IMR-90 (cell line): ENCODE results near the gene DNAAF3. TPM values are rescaled to one million over a fixed set of nuclear protein-coding genes. Genes with fewer than 3 reads are reported as not detected.

Experiments used
- ATAC-seq: fragments of 200-7000 bp; cut with Tn5 transposase; 2 replicates; pipeline ENCODE4 v1.9.1; 2020; ENCODE audit warnings: low read depth, mild to moderate bottlenecking, moderate library complexity
- BruUV-seq: library from RNA; stranded (reverse); fragments of 400-500 nt; replicated peaks from 2 replicates; lab custom pipeline; 2021; lab: Mats Ljungman, UMichigan
- CTCF ChIA-PET: fragments of 300-600 bp; formaldehyde crosslinking; extraction: SDS; loops from one replicate; lab custom pipeline; 2021; ENCODE audit warnings: antibody characterized with exemption; lab: Yijun Ruan, JAX
- POLR2A ChIA-PET: fragments of 300-600 bp; sonication (Branson Sonifier 250); formaldehyde crosslinking; loops from one replicate; lab custom pipeline; 2022; ENCODE audit warnings: antibody characterized with exemption; ENCODE audit not compliant: unreplicated experiment; lab: Charles Lee
- DNase-seq: peaks from one replicate; pipeline ENCODE4 v3.0.0; 2013
- H2AFZ ChIP-seq: replicated peaks from 2 replicates; pipeline ENCODE3; 2013; ENCODE audit warnings: low read length, mild to moderate bottlenecking; ENCODE audit not compliant: poor library complexity
- H2AK5ac ChIP-seq: 2 replicates; pipeline ENCODE4 v1.6.1; 2013; ENCODE audit warnings: low read depth, low read length, inconsistent platforms
- H2AK9ac ChIP-seq: replicated peaks from 2 replicates; pipeline ENCODE3; 2013; ENCODE audit warnings: mild to moderate bottlenecking, low read depth, low read length, moderate library complexity; ENCODE audit not compliant: poor library complexity
- H2BK120ac ChIP-seq: 2 replicates; pipeline ENCODE4 v1.6.1; 2013; ENCODE audit warnings: low read depth, low read length, inconsistent platforms
- H2BK15ac ChIP-seq: 3 replicates; pipeline ENCODE4 v1.6.1; 2013; ENCODE audit warnings: low read depth, low read length, inconsistent platforms
- H2BK20ac ChIP-seq: 2 replicates; pipeline ENCODE4 v1.6.1; 2013; ENCODE audit warnings: low read depth, mild to moderate bottlenecking, inconsistent platforms, low read length, moderate library complexity
- H2BK5ac ChIP-seq: 2 replicates; pipeline ENCODE4 v1.6.1; 2013; ENCODE audit warnings: mild to moderate bottlenecking, low read depth, low read length, inconsistent platforms; ENCODE audit not compliant: poor library complexity, severe bottlenecking
- H3K14ac ChIP-seq: replicated peaks from 2 replicates; pipeline ENCODE4 v1.6.1; 2013; ENCODE audit warnings: low read depth, low read length, inconsistent platforms
- H3K18ac ChIP-seq: 2 replicates; pipeline ENCODE4 v1.6.1; 2013; ENCODE audit warnings: low read depth, low read length, control low read depth
- H3K23ac ChIP-seq: 2 replicates; pipeline ENCODE4 v1.6.1; 2013; ENCODE audit warnings: low read depth, low read length, inconsistent platforms
- H3K27ac ChIP-seq: 2 replicates; pipeline ENCODE4 v1.5.1; 2013; ENCODE audit warnings: mild to moderate bottlenecking, control low read depth, low read length; ENCODE audit not compliant: insufficient read depth
- H3K27me3 ChIP-seq: 2 replicates; pipeline ENCODE4 v1.6.1; 2013; ENCODE audit warnings: low read length; ENCODE audit not compliant: control insufficient read depth, insufficient read depth
- H3K36me3 ChIP-seq: 2 replicates; pipeline ENCODE4 v1.6.1; 2013; ENCODE audit warnings: low read length, mixed read lengths; ENCODE audit not compliant: control insufficient read depth, insufficient read depth
- H3K4ac ChIP-seq: 2 replicates; pipeline ENCODE4 v1.6.1; 2013; ENCODE audit warnings: low read depth, low read length, inconsistent platforms
- H3K4me1 ChIP-seq: 2 replicates; pipeline ENCODE4 v1.6.1; 2013; ENCODE audit warnings: low read length, mixed read lengths; ENCODE audit not compliant: control insufficient read depth, insufficient read depth
- H3K4me2 ChIP-seq: 2 replicates; pipeline ENCODE4 v1.6.1; 2013; ENCODE audit warnings: low read depth, mild to moderate bottlenecking, control low read depth, low read length, moderate library complexity
- H3K4me3 ChIP-seq: 2 replicates; pipeline ENCODE4 v1.5.1; 2013; ENCODE audit warnings: low read depth, mild to moderate bottlenecking, control low read depth, low read length, moderate library complexity; ENCODE audit not compliant: insufficient read depth
- H3K56ac ChIP-seq: 2 replicates; pipeline ENCODE4 v1.6.1; 2013; ENCODE audit warnings: low read length, inconsistent platforms; ENCODE audit not compliant: insufficient read depth; ENCODE audit errors: extremely low read depth
- H3K79me1 ChIP-seq, 2 experiments: 2 replicates each; pipeline ENCODE4 v1.6.1; 2013; ENCODE audit warnings: low read length in 2 of 2, inconsistent platforms in 1 of 2, low read depth in 1 of 2
- H3K9ac ChIP-seq: 2 replicates; pipeline ENCODE4 v1.6.1; 2013; ENCODE audit warnings: low read depth, low read length, control low read depth
- H3K9me1 ChIP-seq: 2 replicates; pipeline ENCODE4 v1.6.1; 2013; ENCODE audit warnings: low read length, inconsistent platforms; ENCODE audit not compliant: insufficient read depth
- H3K9me3 ChIP-seq: 2 replicates; pipeline ENCODE4 v1.6.1; 2013; ENCODE audit warnings: low read length; ENCODE audit not compliant: control insufficient read depth, insufficient read depth
- H4K20me1 ChIP-seq: 2 replicates; pipeline ENCODE4 v1.6.1; 2013; ENCODE audit warnings: low read length, inconsistent platforms; ENCODE audit not compliant: insufficient read depth
- H4K5ac ChIP-seq: 2 replicates; pipeline ENCODE4 v1.6.1; 2013; ENCODE audit warnings: mild to moderate bottlenecking, low read depth, low read length, control low read depth
- H4K8ac ChIP-seq, 2 experiments: 2 replicates each; pipeline ENCODE4 v1.6.1; 2013; ENCODE audit warnings: low read depth in 2 of 2, low read length in 2 of 2, control low read depth in 1 of 2, inconsistent platforms in 1 of 2
- H4K91ac ChIP-seq: 2 replicates; pipeline ENCODE4 v1.6.1; 2013; ENCODE audit warnings: low read depth, low read length, inconsistent platforms; ENCODE audit not compliant: insufficient read depth
- BHLHE40 ChIP-seq: fragments of 150-350 bp; IDR thresholded peaks from 2 replicates; pipeline ENCODE4 v1.6.1; 2016; ENCODE audit warnings: mild to moderate bottlenecking, low read depth, low read length
- CEBPB ChIP-seq: IDR thresholded peaks from 2 replicates; pipeline ENCODE4 v1.6.1; 2012; ENCODE audit warnings: low read depth, low read length, improper control_type of control experiment
- CHD1 ChIP-seq: IDR thresholded peaks from 2 replicates; pipeline ENCODE4 v1.6.1; 2012; ENCODE audit warnings: low read depth, low read length, improper control_type of control experiment
- ELK1 ChIP-seq: fragments of 150-350 bp; IDR thresholded peaks from 2 replicates; pipeline ENCODE4 v1.6.1; 2016; ENCODE audit warnings: low read depth, mild to moderate bottlenecking, low read length, moderate library complexity, borderline replicate concordance
- FOS ChIP-seq: fragments of 150-350 bp; IDR thresholded peaks from 2 replicates; pipeline ENCODE4 v1.6.1; 2016; ENCODE audit warnings: low read depth, low read length
- MAFK ChIP-seq: IDR thresholded peaks from 2 replicates; pipeline ENCODE4 v1.6.1; 2012; ENCODE audit warnings: low read depth, low read length, improper control_type of control experiment
- MAZ ChIP-seq: IDR thresholded peaks from 2 replicates; pipeline ENCODE4 v1.6.1; 2012; ENCODE audit warnings: low read depth, mild to moderate bottlenecking, low read length, improper control_type of control experiment, moderate library complexity, borderline replicate concordance
- MXI1 ChIP-seq: IDR thresholded peaks from 2 replicates; pipeline ENCODE4 v1.6.1; 2012; ENCODE audit warnings: low read depth, mild to moderate bottlenecking, low read length, moderate library complexity, borderline replicate concordance
- NFE2L2 ChIP-seq: fragments of 150-350 bp; IDR thresholded peaks from 2 replicates; pipeline ENCODE4 v1.6.1; 2016; ENCODE audit warnings: low read depth, mild to moderate bottlenecking, low read length
- POLR2A ChIP-seq: IDR thresholded peaks from 2 replicates; pipeline ENCODE4 v1.6.1; 2012; ENCODE audit warnings: mild to moderate bottlenecking, low read depth, low read length
- RAD21 ChIP-seq: IDR thresholded peaks from 2 replicates; pipeline ENCODE4 v1.6.1; 2012; ENCODE audit warnings: low read length, improper control_type of control experiment
- RCOR1 ChIP-seq: IDR thresholded peaks from 2 replicates; pipeline ENCODE4 v1.6.1; 2012; ENCODE audit warnings: mild to moderate bottlenecking, low read length, improper control_type of control experiment; ENCODE audit not compliant: insufficient replicate concordance
- RFX5 ChIP-seq: IDR thresholded peaks from 2 replicates; pipeline ENCODE4 v1.8.0; 2012; ENCODE audit warnings: low read depth, mild to moderate bottlenecking, low read length, moderate library complexity
- SMC3 ChIP-seq: fragments of 150-350 bp; IDR thresholded peaks from 2 replicates; pipeline ENCODE4 v1.6.1; 2016; ENCODE audit warnings: low read depth, mild to moderate bottlenecking, antibody characterized with exemption, low read length, moderate library complexity
- USF2 ChIP-seq: fragments of 150-350 bp; IDR thresholded peaks from 2 replicates; pipeline ENCODE4 v1.6.1; 2017; ENCODE audit warnings: mild to moderate bottlenecking, antibody characterized with exemption, low read length, low read depth
- WGBS, 2 experiments: methylation state at CpG; one replicate each; pipeline versions ENCODE4 v1.1.5 to v1.1.7; 2013; ENCODE audit warnings: missing lambda C conversion rate in 2 of 2; ENCODE audit not compliant: insufficient read length in 1 of 2; ENCODE audit errors: extremely low coverage in 2 of 2; 5-methylcytosine and 5-hydroxymethylcytosine counted together
- dilution Hi-C: fragments of 300-500 bp; cut with HindIII; formaldehyde crosslinking; loops from one replicate; pipeline ENCODE4 v1.14.3; 2018; ENCODE audit warnings: low sequenced_read_pairs; ENCODE audit not compliant: unreplicated experiment
- in situ Hi-C: fragments of 300-500 bp; cut with MboI; formaldehyde crosslinking; loops from 3 replicates; pipeline ENCODE4 v1.14.3; 2019; ENCODE audit warnings: low sequenced_read_pairs, inconsistent platforms, mixed read lengths
- intact Hi-C: fragments of 100-400 bp; cut with micrococcal nuclease; formaldehyde crosslinking; loops from 2 replicates; pipeline ENCODE4 v1.10.0; 2022
- polyA plus RNA-seq, 3 experiments: library from polyadenylated mRNA; depleted of rRNA; stranded (reverse); fragments of >200 nt; gene quantifications; 2 replicates each; pipeline ENCODE4 v1.2.3, GENCODE V29; 2012; ENCODE audit warnings: low replicate concordance in 1 of 3
- total RNA-seq: library from RNA; depleted of rRNA; stranded (reverse); fragments of >200 nt; gene quantifications from 2 replicates; pipeline ENCODE4 v1.2.3, GENCODE V29; 2012
- TF ChIP-seq, protein P1 (sequence below): conservative IDR thresholded peaks from 2 replicates; pipeline ENCODE4 v1.5.1; 2012; ENCODE audit warnings: mild to moderate bottlenecking, low read depth, low read length, improper control_type of control experiment

Gene DNAAF3
- total and polyA plus RNA-seq, 2 of the 4 experiments (the other 2 are of a cell fraction): 0.34 TPM; not detected in 1

DNA sequence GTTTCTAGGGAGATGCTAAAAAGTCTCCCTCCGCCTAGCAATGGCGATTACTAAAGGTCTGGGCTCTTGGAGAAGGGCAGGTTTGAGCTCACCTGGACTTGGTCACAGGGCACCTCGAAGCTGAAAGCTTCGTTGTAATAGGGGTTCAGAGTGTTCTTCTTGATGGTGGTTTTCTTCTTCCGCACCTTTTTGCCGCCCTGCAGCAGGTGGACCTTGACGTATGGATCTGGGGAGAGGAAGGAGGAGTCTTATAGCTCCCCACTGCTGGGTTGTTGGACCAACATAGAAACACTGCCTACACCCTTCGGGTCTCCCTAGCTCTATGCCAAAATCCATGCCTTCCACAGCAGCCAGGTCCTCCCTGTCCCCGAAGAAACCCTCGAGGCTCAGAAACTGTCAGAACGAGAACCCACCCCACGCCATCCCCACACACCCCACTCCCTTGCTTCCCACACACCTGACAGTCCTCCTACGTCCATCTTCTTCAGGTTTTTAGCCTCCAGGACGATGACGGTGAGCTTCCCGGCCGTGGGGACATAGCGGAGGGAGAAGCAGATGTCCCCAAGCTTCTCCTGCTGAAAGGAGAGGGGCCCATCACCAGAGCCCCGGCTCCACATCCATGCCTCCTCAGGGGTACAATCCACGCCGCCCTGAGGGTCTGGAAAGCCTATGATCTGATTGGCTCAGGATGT, 8.2 kb upstream of the DNAAF3 start:
- POLR2A ChIA-PET: no interaction called here
- Histone ChIP-seq H3K4me3 (no peak overlapping the region), H3K23ac (no peak overlapping the region)

More for the DNA sequence above, 8.2 kb upstream of the DNAAF3 start:
- ATAC-seq: no peak
- Histone ChIP-seq H2AK9ac (no peak overlapping the region), H3K9me3 (no peaks in the 10 kb centered on the region), H4K8ac (no peak overlapping the region), H2AFZ (peak overlapping the region; percentile 46), H3K4me1 (peaks cover 4% of the 10 kb centered on the region), H3K18ac (no peak overlapping the region), H3K14ac (no peak overlapping the region), H2AK5ac (no peak overlapping the region), H3K4me2 (no peak overlapping the region), H2BK5ac (no peak overlapping the region), H3K9ac (no peak overlapping the region), H3K36me3 (no peaks in the 10 kb centered on the region), H4K5ac (no peak overlapping the region), H3K79me1 (no peaks in the 10 kb centered on the region), H3K56ac (no peak overlapping the region), H2BK20ac (no peak overlapping the region), H2BK120ac (no peak overlapping the region), H3K27me3 (peaks cover 16% of the 10 kb centered on the region), H4K91ac (no peak overlapping the region), H4K20me1 (peaks cover 5% of the 10 kb centered on the region), H3K4ac (no peak overlapping the region), H2BK15ac (no peak overlapping the region), H3K27ac (no peak overlapping the region), H3K9me1 (no peaks in the 10 kb centered on the region)
- DNase-seq: no peak
- dilution Hi-C loops: no loop called here
- CTCF ChIA-PET: no interaction called here
- WGBS, 2 experiments: 74% methylated on average over 7 of the region's 21 CpGs; no CpG with 5 or more reads in 1 of the 2 experiments
- TF ChIP-seq NFE2L2: no peak
- no peak for TF ChIP-seq BHLHE40
- no peak for TF ChIP-seq RCOR1
- no peak for TF ChIP-seq RAD21
- no peak for TF ChIP-seq MAFK
- no peak for TF ChIP-seq MAZ
- no peak for TF ChIP-seq RFX5
- TF ChIP-seq, protein P1, sequence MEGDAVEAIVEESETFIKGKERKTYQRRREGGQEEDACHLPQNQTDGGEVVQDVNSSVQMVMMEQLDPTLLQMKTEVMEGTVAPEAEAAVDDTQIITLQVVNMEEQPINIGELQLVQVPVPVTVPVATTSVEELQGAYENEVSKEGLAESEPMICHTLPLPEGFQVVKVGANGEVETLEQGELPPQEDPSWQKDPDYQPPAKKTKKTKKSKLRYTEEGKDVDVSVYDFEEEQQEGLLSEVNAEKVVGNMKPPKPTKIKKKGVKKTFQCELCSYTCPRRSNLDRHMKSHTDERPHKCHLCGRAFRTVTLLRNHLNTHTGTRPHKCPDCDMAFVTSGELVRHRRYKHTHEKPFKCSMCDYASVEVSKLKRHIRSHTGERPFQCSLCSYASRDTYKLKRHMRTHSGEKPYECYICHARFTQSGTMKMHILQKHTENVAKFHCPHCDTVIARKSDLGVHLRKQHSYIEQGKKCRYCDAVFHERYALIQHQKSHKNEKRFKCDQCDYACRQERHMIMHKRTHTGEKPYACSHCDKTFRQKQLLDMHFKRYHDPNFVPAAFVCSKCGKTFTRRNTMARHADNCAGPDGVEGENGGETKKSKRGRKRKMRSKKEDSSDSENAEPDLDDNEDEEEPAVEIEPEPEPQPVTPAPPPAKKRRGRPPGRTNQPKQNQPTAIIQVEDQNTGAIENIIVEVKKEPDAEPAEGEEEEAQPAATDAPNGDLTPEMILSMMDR: no peak
- no peak for TF ChIP-seq SMC3
- TF ChIP-seq ELK1: no peak
- TF ChIP-seq CEBPB: no peak
- no peak for TF ChIP-seq USF2
- no peak for TF ChIP-seq MXI1
- no peak for TF ChIP-seq POLR2A
- TF ChIP-seq FOS: no peak
- no peak for TF ChIP-seq CHD1
- in situ Hi-C loops: no loop called here
- intact Hi-C loops: no loop called here
- BruUV-seq: no TSS peak
